Left colon (tissue), 2 donors: ENCODE data around the gene MTCH1. TPM values are rescaled to one million over a fixed set of nuclear protein-coding genes. Genes with fewer than 3 reads are reported as not detected.
A peak's percentile ranks its signal among the peaks of the same experiment; 100 is the strongest.

Experiments used
- ATAC-seq: fragments of 200-7000 bp; cut with Tn5 transposase; one replicate; pipeline ENCODE4 v1.9.1; 2020; ENCODE audit warnings: mild to moderate bottlenecking, moderate library complexity
- DNase-seq, 2 donors: peaks; one replicate each; pipeline ENCODE4 v3.0.0-alpha.2; 2020
- intact Hi-C, 2 donors: fragments of 100-400 bp; cut with DNase I in 1 of 2; cut with micrococcal nuclease in 1 of 2; formaldehyde crosslinking; loops; one replicate each; pipeline versions ENCODE4 v1.11.2 to v1.14.0; 2022; cut with DNase I, micrococcal nuclease
- long read RNA-seq: library from polyadenylated mRNA; unstranded; transcript quantifications from one replicate; pipeline ENCODE4 v2.0.0, GENCODE V29; 2021
- total RNA-seq, 2 donors: library from RNA; stranded (reverse); fragmentation: NEBNext Ultra II Directional; extraction: Animal tissue kit (Norgen Biotek cat#: 25700); gene quantifications; one replicate each; pipeline ENCODE4 v1.2.1, GENCODE V29; 2021
- donor health status: DM: no; HTN: no; CAD: no.
- donor health status: DM: yes; HTN: yes; CAD: no.

Gene MTCH1, protein sequence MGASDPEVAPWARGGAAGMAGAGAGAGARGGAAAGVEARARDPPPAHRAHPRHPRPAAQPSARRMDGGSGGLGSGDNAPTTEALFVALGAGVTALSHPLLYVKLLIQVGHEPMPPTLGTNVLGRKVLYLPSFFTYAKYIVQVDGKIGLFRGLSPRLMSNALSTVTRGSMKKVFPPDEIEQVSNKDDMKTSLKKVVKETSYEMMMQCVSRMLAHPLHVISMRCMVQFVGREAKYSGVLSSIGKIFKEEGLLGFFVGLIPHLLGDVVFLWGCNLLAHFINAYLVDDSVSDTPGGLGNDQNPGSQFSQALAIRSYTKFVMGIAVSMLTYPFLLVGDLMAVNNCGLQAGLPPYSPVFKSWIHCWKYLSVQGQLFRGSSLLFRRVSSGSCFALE
- 100 to 1,000 TPM; 142 to 149 TPM for total RNA-seq
- long read RNA-seq, transcript MTCH1-204 (11 exons, 1,572 nt) = minor isoform, 11 of 392 reads
- long read RNA-seq, transcript MTCH1-202 (12 exons, 2,057 nt) = minor isoform, 68 of 392 reads
- long read RNA-seq, transcript MTCH1-201 (12 exons, 2,006 nt) = major isoform, 245 of 392 reads
- long read RNA-seq, partial matches to known transcripts = 40 of 392 reads
- long read RNA-seq, other reads (novel, unspliced or antisense) = 28 of 392 reads

DNA sequence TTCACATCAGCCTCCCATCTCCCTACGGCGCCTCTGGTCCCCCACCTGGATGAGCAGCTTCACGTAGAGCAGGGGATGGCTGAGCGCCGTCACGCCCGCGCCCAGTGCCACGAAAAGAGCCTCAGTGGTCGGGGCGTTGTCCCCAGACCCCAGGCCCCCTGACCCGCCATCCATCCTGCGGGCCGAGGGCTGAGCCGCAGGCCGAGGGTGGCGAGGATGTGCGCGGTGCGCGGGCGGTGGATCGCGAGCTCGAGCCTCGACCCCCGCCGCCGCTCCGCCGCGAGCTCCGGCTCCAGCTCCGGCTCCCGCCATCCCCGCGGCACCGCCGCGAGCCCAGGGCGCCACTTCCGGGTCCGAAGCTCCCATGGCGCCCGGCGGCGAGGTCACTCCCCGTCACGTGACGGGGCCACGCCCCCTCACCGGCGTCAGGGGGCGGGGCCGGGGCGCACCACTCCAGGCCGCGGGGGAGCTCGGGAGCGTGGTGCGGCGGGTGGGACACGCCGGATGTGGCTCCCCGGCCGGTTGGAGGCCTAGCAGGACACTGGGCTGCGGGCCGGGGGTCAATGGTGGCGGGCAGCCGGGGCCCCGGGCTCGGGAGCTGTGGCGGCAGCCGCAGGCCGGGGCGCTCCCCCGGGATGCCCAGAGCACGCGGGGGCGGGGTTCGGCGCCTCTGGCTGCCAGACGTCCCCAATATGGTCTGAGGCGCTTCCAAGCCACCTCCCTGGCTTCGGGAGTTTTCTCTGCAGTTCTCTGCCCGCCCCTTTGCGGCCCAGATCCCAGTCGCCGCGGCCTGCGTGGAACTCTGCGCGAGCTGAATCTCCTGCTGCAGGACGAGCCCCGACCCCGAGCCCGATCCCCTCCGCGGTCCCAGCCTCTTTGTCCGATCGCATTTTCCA, at the start of gene MTCH1:
Gene MTCH1 (minus strand): TSS at position 389 of the 896 bp plus-strand sequence. CDS start 23 bp downstream, at position 366.
- peak; percentile 89 to 91 for DNase-seq
- intact Hi-C loops = loop anchor here in 1 of 2 donors (10.0 kb wide), 1 partner anchor 101 kb away; the partner anchor contains the start of gene C6orf89
- ATAC-seq = peak; percentile 93

DNA sequence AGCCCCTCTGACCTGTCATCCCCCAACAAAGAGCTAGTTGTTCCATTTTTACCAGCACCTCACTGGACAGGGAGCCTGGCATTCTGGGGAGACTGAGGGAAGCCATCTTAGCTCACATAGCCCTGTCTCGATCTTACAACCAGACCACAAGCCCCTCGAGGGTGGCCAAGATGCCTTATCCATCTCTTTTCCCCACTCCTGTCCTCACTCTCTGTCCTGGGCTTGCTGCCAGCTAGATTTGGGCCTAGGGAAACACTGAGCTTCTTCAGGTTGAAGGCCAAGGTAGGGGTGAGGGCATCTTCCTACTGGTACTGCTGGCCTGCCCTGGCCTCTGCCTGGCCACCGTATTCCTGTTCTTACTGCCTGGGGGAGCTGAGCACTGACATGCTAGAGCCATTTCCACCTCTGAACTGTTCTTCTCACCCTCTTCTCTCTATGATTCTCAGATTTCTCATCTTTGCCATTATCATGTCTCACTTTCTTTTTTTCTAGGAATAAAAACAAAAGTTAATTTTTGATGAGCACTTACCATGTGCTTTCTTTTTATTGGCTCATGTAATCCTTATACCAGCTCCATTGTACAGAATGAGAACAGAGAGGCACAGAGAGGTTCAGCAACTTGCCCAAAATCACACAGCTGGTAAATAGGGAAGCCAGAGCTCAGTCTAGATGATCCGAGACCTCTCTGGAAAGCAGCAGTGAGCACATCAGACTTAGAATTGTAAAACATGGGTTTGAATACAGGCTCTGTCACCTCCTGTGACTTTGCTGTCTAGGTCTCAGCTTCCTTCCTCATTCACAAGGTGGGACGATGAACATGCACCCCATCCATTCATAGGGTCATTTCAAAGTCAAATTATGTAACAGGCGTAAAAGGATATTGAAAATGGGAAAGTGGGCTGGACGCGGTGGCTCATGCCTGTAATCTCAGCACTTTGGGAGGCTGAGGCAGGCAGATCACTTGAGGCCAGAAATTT, 48.1 kb upstream of the MTCH1 start:
- intact Hi-C loops = no loop called here
- ATAC-seq (no peak), DNase-seq (no peak)

DNA sequence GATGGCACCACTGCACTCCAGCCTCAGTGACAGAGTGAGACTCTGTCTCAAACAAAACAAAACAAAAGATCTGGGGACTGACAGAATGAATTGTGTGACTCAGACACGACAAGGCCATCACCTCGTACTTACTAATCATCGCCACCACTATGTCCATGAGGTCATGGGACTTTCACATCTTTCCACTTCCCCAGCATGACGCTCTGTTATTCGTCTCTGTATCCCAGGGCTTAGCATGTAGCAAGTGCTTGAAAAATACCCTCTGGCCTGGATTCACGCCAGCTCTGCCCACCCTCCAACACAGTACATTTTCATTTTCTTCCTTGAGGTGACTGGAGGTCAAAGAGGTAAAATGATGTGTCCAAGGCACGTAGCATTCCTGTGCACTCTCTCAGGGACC, 47.3 kb upstream of the MTCH1 start:
- ATAC-seq = peak; percentile 18
- intact Hi-C loops = no loop called here
- DNase-seq = no peak

DNA sequence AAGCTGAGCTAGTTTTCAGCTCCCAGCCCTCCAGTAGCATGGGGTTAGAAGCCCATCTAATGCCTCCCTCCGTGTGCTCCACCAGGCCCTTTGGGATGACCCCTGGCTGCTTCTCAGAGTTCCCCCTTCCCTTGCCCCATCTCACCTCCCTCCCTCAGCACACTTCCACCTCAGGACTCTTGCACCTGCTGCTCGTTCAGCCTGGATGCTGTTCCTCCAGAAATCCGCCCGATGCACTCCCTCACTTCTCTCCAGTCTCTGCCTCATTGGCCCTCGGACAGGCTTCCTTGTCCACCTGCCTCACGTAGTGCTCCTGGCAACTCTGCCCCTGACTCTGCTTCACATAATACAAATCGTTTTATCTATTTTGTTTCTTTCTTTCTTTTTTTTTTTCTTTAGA, 46.2 kb upstream of the MTCH1 start:
- ATAC-seq = no peak
- intact Hi-C loops = no loop called here
- no peak for DNase-seq

DNA sequence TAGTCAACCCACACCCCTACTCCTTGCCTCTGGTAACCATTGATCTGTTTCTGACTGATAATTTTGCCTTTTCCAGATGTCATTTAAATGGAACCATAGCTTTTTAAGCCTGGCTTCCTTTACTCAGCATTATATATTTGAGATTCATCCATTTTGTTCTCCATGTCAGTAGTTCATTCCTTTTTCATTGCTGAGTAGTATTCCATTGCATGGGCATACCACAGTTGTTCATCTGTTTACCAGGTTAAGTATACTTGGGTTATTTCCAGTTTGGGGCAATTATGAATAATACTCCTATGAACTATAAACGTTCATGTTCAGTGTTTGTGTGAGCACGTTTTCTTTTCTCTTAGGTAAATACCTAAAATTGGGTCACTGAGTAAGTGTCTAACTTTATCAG, 44.6 kb upstream of the MTCH1 start:
- intact Hi-C loops = no loop called here
- DNase-seq (no peak), ATAC-seq (no peak)

DNA sequence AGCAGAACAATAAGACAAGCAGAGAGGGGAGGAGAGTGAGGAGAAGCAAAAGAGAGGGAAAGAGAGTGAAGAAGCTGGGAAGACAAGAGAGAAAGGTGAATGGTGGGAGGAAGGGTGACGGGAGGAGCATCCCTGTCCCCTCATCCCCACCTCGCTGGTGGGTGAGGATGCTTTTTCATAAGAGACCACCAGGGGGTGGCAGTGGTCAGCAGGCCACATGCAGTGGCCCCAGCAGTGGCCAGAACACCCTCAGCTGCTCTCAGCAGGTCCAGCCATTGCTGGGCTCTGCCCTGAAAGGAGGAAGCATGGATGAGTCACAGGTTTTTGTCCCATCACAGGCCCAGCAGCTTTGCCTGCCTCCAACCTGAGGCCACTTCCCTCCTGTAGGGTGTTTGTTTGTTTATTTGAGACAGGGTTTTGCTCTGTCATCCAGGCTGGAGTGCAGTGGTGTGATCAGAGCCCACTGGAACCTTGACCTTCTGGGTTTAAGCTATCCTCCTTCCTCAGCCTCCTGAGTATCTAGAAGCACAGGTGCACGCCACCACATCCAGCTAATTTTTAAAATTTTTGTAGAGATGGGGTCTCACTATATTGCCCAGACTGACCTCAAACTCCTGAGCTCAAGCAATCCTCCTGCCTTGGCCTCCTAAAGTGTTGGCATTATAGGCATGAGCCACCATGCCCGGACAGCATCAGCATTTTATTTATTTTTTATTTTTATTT, 43.4 kb upstream of the MTCH1 start:
- intact Hi-C loops = loop anchor here (10.0 kb wide), 2 partner anchors 175 to 185 kb away; no protein-coding TSS in a partner anchor
- peak in 1 of 2 donors; percentile 72 for DNase-seq

DNA sequence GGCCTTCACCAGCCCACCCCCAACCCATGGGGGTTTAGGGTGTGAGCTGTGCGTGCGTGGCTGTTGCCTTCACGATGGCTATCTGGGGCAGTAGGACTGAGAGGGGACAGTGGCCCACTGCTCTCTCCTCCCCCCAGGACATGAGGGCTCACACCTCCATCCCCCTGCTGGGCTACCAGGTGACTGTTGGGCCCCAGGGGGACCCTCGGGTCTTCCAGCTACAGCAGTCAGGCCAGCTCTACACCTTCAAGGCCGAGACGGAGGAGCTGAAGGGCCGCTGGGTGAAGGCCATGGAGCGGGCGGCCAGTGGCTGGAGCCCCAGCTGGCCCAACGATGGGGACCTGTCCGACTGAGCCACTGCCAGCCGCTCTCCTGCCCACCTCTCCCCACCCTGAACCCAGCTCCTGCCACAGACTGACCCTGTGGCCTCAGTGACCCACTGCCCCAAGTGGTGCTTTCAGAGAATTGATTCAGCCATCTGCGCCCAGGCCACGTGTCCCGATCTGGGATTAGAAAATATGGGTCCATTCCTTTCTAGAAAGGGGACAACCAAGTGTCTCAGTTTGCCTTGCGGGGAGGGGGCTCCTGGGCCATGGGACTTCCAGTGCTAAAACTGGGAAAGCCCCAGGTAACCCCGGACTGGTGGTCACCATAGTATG, 41.9 kb upstream of the MTCH1 start:
- DNase-seq = no peak
- intact Hi-C loops = loop anchor here (10.0 kb wide), 2 partner anchors 177 to 187 kb away; no protein-coding TSS in a partner anchor

More for the DNA sequence above, 43.4 kb upstream of the MTCH1 start:
- ATAC-seq = peak; percentile 84

DNA sequence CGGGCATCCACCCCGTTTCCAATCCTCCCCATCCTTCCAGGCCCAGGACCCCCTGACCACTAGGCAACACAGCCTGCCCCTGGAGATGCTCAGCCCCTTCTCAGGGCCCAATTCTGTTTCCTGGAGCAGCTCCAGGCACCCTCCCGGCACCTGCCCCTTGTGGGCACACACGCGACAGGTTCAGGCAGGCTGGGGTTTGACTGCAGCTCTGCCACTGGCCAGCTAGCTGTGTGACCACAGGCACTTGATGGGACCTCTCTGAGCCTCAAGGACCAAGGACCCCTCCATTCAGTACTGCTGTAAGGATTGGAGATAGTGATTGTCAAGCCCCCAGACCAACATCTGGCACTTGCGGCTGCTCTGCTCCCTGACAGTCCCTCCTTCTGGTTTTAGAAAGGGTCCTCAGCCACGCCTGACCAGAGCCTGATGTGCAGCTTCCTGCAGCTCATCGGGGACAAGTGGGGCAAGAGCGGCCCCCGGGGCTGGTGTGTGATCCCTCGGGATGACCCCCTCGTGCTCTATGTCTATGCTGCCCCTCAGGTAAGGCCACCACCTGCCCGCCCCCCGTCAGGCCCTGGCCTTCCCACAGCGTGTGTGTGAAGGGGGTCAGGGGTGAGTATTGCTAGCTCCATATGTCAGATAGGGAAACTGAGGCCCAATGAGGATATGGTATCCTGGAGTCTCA, 41.2 kb upstream of the MTCH1 start:
- ATAC-seq (no peak), DNase-seq (no peak)
- intact Hi-C loops = loop anchor here (10.0 kb wide), 2 partner anchors 178 to 188 kb away; no protein-coding TSS in a partner anchor

More for the DNA sequence above, 41.9 kb upstream of the MTCH1 start:
- no peak for ATAC-seq

DNA sequence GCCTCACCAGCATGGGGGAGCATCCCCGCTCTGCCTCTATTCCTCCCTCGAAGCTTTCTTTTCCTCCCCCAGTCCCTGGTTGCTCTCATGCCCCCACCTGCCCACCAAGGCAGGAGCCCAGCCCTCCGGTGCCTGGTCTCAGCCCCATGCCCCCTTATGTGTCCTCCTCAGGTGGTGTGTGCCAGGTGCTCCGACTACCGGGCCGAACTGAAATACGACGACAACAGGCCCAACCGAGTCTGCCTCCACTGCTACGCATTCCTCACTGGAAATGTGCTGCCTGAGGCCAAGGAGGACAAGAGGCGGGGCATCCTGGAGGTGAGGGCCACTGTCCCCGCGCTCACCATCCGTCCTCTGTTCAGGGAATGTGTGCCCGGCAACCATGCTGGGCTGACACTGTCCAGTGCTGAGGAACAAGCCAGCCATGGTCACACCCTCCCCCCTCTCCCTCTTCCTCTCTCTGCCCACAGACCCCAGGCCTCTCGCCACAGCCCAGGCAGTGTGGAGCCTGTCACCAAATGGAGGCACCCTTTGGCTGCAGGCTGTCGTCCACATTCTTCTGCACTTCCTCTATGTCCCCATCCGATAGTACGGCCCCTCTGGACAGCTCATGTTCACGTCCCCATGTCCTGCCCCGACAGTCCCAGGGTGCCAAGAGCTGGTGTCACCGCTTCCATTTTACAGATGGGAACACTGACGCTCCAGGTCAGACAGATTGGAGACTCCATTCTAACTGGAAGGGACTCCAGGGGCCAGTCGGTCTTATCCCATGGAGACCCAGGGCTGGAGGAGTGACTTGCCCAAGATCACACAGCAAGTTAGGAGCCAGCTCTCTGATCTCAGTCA, 39.8 kb upstream of the MTCH1 start:
- ATAC-seq (no peak), DNase-seq (no peak)
- intact Hi-C loops = loop anchor here (10.0 kb wide), 2 partner anchors 179 to 189 kb away; no protein-coding TSS in a partner anchor

DNA sequence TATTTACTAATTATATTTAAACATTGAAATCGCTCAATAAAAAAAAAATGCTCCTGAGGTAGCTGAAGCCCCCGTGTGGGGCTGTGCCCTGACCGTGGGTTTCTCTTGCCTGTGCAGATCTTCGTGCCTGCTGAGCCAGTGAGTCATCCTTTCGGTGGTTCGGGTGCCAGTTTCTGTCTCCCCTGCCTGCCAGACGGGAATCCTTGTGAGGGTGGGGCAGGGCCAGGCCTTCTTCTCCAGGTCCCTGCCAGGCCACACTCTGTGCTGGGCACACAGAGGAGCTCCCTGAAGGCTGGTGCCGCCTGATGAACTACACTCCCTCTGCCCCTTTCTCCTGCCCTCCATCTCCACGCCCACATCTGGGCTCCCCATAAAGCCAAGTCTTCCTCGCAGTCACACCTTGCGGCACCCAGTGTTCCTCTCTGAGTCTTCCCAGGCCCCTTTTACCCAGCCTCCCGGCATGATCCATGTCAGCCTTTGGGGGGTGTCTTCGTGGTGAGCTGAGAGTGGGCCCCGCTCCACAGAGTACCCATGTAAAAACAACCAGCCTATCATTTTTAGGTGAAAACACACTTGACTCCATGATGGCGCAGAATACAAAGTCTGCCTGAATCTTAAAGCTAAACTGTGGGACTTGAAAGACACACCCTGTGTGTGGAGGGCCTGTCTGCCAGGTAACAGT, 38.8 kb upstream of the MTCH1 start:
- no peak for ATAC-seq
- no peak for DNase-seq
- intact Hi-C loops = loop anchor here (10.0 kb wide), 2 partner anchors 180 to 190 kb away; no protein-coding TSS in a partner anchor

DNA sequence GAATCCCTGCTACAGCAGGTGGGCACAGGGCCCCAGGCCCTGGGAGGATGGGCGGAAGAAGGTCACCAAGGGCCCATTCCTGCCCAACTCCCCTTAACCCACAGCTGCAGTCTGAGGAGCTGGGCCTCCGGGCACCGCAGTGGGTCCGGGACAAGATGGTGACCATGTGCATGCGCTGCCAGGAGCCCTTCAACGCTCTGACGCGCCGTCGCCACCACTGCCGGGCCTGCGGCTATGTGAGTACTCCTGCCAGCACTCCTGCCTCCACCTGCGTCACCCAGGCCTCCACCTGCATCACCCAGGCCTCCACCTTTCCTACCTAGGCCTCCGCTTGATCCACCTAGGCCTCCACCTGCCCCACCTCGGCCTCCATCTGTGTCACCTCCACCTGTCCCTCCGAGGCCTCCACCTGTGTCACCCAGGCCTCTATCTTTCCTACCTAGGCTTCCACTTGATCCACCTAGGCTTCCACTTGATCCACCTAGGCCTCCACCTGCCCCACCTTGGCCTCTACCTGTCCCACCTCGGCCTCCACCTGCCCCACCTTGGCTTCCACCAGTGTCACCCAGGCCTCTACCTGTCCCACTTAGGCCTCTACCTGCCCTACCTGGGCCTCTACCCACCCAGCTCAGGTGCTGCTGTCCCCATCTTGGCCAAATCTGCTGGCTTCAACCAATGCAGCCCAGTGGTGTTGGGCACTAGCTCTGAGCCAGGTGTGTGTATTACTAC, 36.3 kb upstream of the MTCH1 start:
- ATAC-seq = no peak
- intact Hi-C loops = loop anchor here (10.0 kb wide), 2 partner anchors 183 to 193 kb away; no protein-coding TSS in a partner anchor
- DNase-seq = no peak

DNA sequence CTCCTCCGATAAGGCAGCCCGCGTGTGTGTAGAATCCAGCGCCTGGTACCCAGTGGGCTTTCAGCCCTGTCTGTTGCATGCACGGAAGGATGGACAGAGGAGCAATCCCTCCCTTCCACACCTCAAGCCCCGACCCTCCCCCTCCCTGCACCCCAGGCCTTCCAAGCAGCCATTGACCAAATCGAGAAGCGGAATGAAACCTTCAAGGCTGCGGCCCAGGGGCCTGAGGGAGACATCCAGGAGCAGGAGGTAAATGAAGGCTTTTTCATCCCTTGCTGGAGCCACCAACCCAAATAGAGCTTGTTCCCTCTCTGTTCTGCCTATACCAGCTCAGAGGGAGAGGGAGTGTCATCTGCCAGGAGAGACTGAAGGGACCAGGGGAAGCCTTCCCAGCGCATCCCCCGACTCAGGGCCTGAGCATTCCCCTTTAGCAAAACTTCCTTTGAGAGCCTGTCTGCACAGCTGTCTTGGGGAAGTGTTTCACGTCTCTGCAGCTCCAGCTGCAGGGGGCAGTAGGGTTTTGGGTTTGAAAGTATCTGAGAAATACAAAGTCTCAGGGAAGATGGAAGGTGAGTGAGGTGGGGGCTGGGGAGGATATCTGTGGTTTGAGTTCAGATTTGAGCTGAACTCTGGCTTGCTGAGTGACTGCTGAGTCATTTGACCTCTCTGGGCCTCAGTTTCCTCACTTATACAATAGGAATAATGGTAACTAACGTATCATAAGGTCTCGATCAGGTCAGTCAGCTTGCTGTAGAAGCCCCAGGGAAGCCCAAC, 35.5 kb upstream of the MTCH1 start:
- no peak for DNase-seq
- ATAC-seq = no peak
- intact Hi-C loops = loop anchor here (10.0 kb wide), 2 partner anchors 183 to 193 kb away; no protein-coding TSS in a partner anchor

DNA sequence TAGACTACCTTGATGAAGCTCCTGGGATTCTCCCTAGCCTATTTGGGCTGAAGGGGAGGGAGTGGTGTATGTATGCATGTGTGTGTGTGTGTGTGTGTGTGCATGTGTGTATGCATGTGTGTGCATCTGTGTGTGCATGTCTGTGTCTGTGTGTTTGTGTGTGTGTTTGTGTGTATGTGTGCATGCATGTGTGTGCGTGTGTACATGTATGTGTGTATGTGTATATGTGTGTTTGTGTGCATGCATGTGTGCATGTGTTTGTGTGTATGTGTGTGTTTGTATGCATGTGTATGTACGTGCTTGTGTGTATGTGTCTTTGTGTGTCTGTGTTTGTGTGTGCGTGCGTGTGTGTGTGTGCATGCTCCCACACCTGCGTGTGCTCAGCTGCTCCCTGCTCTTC, 34.8 kb upstream of the MTCH1 start:
- no peak for DNase-seq
- no peak for ATAC-seq
- intact Hi-C loops = loop anchor here (10.0 kb wide), 2 partner anchors 184 to 194 kb away; no protein-coding TSS in a partner anchor
